ENCODE measurements around the gene SEMA3E.

Gene SEMA3E

GRCh38 chr7:83663131-83663530, 14.2 kb upstream of the SEMA3E start:
- H3K4me3 ChIP-seq (ENCODE audit: low read length): no peak overlapping the region
- no peak for TF ChIP-seq ZNF274 (IDR thresholded peaks at IDR 0.05; ENCODE audit: low read depth, low read length)

GRCh38 chr7:83658126-83658525, 9.2 kb upstream of the SEMA3E start:
- H3K4me3 ChIP-seq (ENCODE audit: low read length): no peak overlapping the region
- no peak for TF ChIP-seq ZNF274 (IDR thresholded peaks at IDR 0.05; ENCODE audit: low read depth, low read length)

- no peak for TF ChIP-seq ZNF274 (IDR thresholded peaks at IDR 0.05; ENCODE audit: low read depth, low read length)
- no peak overlapping the region for H3K4me3 ChIP-seq (ENCODE audit: low read length)
Measured at GRCh38 chr7:83655951-83656556, 7.1 kb upstream of the SEMA3E start.

- no peak overlapping the region for H3K4me3 ChIP-seq (ENCODE audit: low read length)
- no peak for TF ChIP-seq ZNF274 (IDR thresholded peaks at IDR 0.05; ENCODE audit: low read depth, low read length)
Measured at GRCh38 chr7:83652481-83652880, 3.5 kb upstream of the SEMA3E start.

GRCh38 chr7:83649701-83650100, 762 bp upstream of the SEMA3E start:
- H3K4me3 ChIP-seq (ENCODE audit: low read length): no peak overlapping the region
- TF ChIP-seq ZNF274 (IDR thresholded peaks at IDR 0.05; ENCODE audit: low read depth, low read length): no peak

GRCh38 chr7:83646027-83646426, 2.9 kb downstream of the SEMA3E start:
- TF ChIP-seq ZNF274 (IDR thresholded peaks at IDR 0.05; ENCODE audit: low read depth, low read length): no peak
- no peak overlapping the region for H3K4me3 ChIP-seq (ENCODE audit: low read length)

GRCh38 chr7:83643739-83644138, 5.2 kb downstream of the SEMA3E start:
- no peak for TF ChIP-seq ZNF274 (IDR thresholded peaks at IDR 0.05; ENCODE audit: low read depth, low read length)
- no peak overlapping the region for H3K4me3 ChIP-seq (ENCODE audit: low read length)

GRCh38 chr7:83643012-83643411, 5.9 kb downstream of the SEMA3E start:
- no peak overlapping the region for H3K4me3 ChIP-seq (ENCODE audit: low read length)
- TF ChIP-seq ZNF274 (IDR thresholded peaks at IDR 0.05; ENCODE audit: low read depth, low read length): no peak

- no peak overlapping the region for H3K4me3 ChIP-seq (ENCODE audit: low read length)
- TF ChIP-seq ZNF274 (IDR thresholded peaks at IDR 0.05; ENCODE audit: low read depth, low read length): no peak
Measured at GRCh38 chr7:83640731-83641537, 8.0 kb downstream of the SEMA3E start.

- TF ChIP-seq ZNF274 (IDR thresholded peaks at IDR 0.05; ENCODE audit: low read depth, low read length): no peak
- no peak overlapping the region for H3K4me3 ChIP-seq (ENCODE audit: low read length)
Measured at GRCh38 chr7:83640240-83640639, 8.7 kb downstream of the SEMA3E start.

- no peak overlapping the region for H3K4me3 ChIP-seq (ENCODE audit: low read length)
- TF ChIP-seq ZNF274 (IDR thresholded peaks at IDR 0.05; ENCODE audit: low read depth, low read length): no peak
Measured at GRCh38 chr7:83633516-83633915, 15.4 kb downstream of the SEMA3E start.

GRCh38 chr7:83629117-83629880, 19.6 kb downstream of the SEMA3E start:
- no peak for TF ChIP-seq ZNF274 (IDR thresholded peaks at IDR 0.05; ENCODE audit: low read depth, low read length)
- no peak overlapping the region for H3K4me3 ChIP-seq (ENCODE audit: low read length)

GRCh38 chr7:83617858-83618257, 31.1 kb downstream of the SEMA3E start:
- no peak overlapping the region for H3K4me3 ChIP-seq (ENCODE audit: low read length)
- TF ChIP-seq ZNF274 (IDR thresholded peaks at IDR 0.05; ENCODE audit: low read depth, low read length): no peak

GRCh38 chr7:83614112-83614511, 34.8 kb downstream of the SEMA3E start:
- TF ChIP-seq ZNF274 (IDR thresholded peaks at IDR 0.05; ENCODE audit: low read depth, low read length): no peak

GRCh38 chr7:83613232-83613631, 35.7 kb downstream of the SEMA3E start:
- no peak for TF ChIP-seq ZNF274 (IDR thresholded peaks at IDR 0.05; ENCODE audit: low read depth, low read length)
- H3K4me3 ChIP-seq (ENCODE audit: low read length): no peak overlapping the region

More at GRCh38 chr7:83614112-83614511, 34.8 kb downstream of the SEMA3E start:
- H3K4me3 ChIP-seq (ENCODE audit: low read length): no peak overlapping the region

All from GM08714 (cell line).